HG03442 (cell line): ENCODE measurements around the gene FOLR2.

ENCODE experiments used
- ATAC-seq: cut with Tn5 transposase; IDR thresholded peaks from one replicate; pipeline ENCODE4 v1.9.1; 2021; ENCODE audit warnings: mild to moderate bottlenecking, moderate library complexity; ENCODE audit not compliant: unreplicated experiment

FOLR2 gene

DNA sequence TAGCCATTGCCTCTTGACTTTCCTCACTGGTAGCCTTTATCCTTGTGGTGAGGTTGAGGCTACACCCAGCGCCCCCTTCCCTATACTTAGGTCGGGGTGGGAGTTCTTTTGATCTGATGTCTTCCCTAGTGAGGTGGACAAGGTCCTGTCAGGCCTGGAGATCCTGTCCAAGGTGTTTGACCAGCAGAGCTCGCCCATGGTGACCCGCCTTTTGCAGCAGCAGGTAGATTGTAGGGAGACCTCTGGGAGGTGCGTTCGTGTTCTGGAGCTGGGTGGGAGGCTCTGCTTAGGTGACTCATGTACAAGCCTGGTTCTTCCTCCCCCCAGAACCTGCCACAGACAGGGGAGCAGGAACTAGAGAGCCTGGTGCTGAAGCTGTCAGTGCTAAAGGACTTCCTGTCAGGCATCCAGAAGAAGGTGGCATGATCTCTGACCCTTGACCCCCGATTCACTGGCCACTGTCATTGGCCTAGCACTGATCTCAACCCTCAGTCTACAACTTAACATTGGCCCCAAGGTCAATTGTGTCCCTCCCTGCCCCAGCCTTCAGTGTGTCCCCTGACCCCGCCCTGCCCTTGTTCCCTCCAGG, 12.8 kb downstream of the FOLR2 start:
- ATAC-seq: no peak

DNA sequence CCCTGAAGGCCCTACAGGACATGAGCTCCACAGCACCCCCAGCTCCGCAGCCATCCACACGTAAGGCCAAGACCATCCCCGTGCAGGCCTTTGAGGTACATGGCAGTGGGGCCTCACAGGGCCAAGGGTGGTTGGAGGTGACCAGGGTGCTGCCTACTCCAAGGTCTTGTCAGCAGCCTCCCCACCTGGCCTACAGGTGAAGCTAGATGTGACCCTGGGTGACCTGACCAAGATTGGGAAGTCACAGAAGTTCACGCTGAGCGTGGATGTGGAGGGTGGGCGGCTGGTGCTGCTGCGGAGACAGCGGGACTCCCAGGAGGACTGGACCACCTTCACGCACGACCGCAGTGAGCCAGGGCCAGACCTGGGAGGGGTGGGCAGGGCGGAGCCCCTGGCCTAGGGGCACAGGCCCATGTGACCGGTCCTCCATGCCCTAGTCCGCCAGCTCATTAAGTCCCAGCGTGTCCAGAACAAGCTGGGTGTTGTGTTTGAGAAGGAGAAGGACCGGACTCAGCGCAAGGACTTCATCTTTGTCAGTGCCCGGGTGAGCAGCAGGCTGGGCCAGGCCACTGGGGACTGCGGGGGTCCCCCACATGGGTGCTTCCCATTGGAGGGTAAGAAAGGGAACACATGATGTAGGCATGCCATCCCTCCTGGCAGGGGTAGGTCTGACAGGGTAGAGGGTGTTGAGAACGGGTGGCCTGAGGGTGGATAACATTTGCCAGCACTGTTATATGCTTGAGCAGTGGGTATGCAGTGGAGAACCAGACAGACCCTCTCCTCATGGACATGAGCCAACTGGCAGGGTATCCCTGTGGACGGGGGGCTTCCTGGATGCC, 13.6 kb downstream of the FOLR2 start:
- ATAC-seq: no peak

DNA sequence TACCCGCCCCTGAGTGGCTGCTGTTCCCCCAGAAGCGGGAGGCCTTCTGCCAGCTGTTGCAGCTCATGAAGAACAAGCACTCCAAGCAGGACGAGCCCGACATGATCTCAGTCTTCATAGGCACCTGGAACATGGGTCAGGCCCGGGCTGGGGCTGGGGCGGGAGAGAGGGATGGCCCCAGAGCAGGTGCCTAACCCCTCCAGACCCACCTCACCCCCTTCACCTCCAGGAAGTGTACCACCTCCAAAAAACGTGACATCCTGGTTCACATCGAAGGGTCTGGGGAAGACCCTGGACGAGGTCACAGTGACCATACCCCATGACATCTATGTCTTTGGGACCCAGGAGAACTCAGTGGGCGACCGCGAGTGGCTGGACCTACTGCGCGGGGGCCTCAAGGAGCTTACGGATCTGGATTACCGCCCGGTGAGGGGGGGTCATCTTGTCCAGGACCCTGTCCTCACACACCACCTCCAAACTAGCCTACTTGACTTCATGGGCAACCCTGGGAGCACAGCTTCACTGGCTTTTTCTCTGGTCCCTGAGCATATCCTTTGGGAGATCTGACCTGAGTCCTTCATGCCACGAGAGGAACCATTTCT, 14.3 kb downstream of the FOLR2 start:
- no peak for ATAC-seq

DNA sequence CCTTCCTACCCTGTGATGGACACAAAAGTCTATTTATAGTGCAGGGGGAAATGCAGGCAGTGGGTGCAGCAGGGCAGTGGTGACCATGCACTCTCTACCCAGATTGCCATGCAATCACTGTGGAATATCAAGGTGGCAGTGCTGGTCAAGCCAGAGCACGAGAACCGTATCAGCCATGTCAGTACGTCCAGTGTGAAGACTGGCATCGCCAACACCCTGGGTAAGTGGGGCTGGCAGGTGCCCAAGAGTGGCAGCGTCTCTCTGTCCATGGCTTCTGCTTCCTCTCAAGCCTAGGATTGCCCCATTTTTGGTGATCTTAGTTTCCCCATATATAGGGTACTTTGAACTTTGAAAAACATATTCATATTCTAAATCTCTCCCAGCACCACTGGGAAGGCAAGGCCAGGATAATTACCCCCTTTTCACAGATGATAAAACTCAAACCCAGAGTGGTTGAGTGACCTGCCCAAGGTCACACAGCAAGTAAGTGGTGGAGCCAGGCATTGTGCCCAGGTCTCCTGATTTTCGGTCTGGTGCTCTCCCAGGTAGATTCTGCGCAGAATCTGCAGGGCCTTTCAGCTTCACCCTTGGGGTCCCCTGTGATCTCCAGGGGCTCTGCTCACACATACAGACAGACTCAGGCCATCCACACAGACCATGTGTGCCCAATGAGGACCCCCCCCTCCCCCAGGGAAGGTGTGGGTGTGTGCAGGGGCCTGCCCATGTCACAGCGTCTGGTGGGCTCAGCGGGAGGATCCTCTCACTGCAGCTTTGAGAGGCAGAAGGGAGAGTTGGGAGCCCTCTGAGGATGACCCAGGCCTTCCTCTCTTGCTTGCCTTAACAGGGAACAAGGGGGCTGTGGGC, 15.0 kb downstream of the FOLR2 start:
- ATAC-seq: no peak

DNA sequence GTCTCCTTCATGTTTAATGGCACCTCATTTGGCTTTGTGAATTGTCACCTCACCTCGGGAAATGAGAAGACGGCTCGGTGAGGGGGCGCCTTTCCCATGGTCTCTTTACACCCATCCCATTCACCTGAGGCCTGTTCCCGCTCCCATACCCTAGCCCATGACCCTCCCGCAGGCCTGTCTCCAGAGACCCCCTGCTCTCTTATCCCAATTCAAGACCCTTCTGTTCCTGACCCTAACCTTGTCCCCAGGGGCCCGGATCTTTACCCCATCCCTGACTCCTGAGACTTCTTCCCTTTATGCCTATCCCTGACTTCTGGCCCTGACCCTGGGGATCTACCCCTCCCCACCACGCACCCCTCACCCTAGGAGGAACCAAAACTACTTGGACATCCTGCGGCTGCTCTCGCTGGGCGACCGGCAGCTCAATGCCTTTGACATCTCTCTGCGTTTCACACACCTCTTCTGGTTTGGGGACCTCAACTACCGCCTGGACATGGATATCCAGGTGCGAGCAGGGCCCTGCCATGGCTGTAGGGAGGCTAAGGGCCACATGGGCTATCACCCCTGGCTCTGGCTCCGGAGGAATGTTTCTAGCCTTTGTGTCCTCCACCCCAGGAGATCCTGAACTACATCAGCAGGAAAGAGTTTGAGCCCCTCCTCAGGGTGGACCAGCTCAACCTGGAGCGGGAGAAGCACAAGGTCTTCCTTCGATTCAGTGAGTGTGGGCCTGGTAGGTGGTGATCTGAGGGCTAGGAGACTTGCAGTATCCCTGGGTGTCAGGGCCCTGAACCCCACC, 15.9 kb downstream of the FOLR2 start:
- no peak for ATAC-seq

DNA sequence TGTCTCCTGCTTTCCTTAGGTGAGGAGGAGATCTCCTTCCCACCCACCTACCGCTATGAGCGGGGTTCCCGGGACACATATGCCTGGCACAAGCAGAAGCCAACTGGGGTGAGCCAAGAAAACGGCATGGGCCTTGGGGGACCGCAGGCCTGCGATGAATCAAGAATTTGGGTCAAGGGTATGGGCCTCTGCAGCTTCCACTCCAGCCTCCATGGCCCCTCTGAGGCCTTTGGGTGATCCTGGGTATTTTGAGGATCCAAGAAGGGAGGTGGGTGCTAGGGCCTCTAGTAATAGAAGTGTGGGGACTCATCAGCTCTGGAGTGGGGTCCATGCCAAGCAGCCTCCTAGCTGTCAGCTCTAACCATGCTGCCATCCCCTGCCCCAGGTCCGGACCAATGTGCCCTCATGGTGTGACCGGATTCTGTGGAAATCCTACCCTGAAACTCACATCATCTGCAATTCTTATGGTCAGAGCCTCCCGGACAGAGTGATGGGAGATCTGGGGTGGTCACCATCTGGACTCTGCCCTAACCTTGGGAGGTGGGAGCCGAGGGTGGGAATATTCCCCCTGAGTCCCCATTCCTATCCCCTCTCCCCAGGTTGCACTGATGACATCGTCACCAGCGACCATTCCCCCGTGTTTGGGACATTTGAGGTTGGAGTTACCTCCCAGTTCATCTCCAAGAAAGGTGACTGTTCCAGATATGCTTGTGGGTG, 16.6 kb downstream of the FOLR2 start:
- ATAC-seq: no peak

DNA sequence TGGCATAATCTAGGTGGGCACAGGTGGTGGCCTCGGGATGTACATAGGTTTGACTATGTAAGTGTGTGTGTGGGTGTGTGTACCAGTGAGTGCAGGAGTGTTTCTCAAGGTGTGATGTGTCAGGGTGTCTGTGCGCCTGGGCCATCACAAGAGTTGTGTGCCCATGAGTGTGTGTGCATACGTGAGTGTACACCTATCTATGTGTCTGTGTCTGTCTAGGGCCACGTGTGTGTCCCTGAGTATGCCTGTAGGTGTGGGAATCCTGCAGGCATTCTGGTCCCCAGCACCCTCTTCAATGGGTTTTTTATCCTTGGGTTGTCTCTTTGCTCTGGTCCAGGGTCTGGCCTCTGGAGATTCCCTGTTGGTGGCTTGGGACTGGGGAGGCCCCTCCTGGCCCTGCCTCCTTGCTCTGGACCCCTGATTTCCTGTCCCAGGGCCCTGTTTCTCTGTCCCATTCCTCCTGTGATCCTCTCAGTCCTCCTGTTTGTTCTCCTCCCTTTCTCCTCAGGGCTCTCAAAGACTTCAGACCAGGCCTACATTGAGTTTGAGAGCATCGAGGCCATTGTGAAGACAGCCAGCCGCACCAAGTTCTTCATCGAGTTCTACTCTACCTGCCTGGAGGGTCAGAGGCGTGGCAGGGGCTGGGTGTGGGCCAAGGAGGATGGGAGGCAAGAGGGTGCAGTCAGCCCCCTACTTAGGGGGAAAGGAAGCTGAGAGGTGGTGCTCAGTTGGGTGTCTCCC, 17.3 kb downstream of the FOLR2 start:
- no peak for ATAC-seq

DNA sequence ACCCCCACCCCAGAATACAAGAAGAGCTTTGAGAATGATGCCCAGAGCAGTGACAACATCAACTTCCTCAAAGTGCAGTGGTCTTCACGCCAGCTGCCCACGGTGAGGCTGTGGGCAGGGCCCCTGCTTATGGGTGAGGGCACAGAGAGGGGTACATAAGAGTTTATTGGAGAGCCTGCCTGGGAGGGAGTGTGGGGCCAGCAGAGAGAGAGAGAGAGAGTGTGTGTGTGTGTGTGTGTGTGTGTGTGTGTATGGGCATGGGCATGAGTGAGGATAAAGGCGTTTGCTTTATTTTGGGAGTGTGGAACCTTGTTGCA, 17.9 kb downstream of the FOLR2 start:
- no peak for ATAC-seq

DNA sequence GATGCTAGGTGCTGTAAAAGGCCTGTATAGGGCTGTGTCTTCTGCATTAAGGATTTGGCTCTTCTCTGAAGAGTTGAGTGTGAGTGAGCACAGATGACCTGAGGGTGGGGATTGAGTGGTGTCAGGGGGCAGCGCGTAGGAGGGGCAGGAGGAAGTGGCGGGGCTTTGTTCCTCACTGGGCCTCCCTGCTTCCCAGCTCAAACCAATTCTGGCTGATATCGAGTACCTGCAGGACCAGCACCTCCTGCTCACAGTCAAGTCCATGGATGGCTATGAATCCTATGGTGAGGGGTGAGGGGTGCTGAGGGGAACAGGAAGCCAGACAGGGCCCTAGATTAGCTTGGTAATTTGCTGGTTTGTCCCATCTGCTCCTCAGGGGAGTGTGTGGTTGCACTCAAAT, 18.3 kb downstream of the FOLR2 start:
- no peak for ATAC-seq

DNA sequence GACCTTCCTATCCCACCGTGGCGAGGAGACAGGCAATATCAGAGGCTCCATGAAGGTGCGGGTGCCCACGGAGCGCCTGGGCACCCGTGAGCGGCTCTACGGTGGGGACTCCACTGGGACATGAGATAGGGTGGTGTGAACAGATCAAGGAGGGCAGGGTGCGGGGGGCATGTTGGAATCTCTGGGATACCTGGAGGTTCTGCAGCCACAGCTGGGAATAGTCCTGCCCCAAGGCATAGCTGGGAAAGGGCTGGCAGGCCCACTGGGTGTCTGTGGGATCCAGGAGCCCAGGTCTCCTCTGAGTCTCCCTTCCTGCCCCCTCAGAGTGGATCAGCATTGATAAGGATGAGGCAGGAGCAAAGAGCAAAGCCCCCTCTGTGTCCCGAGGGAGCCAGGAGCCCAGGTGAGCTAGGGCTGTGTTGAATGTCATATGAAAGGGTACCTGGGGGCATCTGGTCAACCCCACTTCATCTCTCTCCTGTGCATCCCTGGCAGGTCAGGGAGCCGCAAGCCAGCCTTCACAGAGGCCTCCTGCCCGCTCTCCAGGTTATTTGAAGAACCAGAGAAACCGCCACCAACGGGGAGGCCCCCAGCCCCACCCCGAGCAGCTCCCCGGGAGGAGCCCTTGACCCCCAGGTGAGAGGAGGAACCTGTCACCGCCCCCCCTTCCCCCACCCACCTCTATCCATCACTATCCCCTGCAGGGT, 18.9 kb downstream of the FOLR2 start:
- ATAC-seq: no peak

DNA sequence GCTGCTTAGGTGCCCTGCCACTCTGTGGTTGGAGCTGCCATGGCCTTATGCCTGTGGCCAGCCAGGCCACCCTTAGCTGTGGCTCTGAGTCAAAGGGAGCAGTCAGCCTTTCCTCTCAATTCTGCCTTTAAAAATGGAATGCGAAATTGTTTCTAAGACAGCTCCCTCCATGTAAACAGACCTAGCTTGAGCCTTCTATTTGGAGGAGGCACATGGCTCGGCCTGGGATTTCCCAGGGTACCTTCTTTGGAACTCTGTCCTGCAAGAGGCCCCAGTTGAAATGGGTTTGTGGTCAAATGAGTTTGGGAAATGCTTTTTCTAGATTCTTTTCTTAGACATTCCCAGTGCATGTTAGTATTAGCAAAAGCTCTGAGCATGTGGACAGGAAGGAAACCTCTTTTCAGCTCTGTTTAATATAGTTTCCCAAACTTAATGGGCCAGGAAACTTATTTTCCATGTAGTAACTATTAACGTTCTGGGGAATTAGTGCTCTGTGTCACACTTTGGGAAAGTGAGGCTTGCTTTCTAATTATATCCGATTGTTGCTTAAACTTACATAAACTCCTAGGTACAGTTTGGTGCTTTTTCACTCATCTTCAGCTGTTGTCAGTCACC, 19.6 kb downstream of the FOLR2 start:
- no peak for ATAC-seq

DNA sequence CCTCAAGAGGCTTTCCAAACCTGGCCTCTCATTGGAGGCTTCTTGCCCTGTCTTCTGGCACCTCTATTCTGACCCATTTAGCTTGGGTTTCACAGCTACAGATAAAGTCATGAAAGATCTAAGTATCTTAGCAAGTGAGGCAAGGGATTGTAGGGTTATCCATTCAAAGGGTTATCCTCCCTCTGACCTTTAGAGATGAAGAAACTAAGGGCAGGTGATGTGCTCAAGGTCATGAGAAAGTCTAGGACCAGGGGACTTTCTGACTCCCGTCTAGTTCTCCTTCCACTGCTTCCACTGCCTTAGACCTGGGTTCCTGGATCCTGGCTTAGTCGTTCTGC, 20.1 kb downstream of the FOLR2 start:
- no peak for ATAC-seq

DNA sequence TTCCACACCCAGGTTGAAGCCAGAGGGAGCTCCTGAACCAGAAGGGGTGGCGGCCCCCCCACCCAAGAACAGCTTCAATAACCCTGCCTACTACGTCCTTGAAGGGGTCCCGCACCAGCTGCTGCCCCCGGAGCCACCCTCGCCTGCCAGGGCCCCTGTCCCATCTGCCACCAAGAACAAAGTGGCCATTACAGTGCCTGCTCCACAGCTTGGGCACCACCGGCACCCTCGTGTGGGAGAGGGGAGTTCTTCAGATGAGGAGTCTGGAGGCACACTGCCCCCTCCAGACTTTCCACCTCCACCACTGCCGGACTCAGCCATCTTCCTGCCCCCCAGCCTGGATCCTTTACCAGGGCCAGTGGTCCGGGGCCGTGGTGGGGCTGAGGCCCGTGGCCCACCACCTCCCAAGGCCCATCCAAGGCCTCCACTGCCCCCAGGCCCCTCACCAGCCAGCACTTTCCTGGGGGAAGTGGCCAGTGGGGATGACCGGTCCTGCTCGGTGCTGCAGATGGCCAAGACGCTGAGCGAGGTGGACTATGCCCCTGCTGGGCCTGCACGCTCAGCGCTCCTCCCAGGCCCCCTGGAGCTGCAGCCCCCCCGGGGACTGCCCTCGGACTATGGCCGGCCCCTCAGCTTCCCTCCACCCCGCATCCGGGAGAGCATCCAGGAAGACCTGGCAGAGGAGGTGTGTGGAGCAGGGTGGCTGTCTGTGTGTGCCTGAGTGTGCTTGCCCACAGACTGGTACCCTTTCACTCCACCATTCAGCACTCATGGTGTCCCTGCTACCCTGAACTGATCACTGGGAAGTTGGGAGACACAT, 20.7 kb downstream of the FOLR2 start:
- no peak for ATAC-seq

DNA sequence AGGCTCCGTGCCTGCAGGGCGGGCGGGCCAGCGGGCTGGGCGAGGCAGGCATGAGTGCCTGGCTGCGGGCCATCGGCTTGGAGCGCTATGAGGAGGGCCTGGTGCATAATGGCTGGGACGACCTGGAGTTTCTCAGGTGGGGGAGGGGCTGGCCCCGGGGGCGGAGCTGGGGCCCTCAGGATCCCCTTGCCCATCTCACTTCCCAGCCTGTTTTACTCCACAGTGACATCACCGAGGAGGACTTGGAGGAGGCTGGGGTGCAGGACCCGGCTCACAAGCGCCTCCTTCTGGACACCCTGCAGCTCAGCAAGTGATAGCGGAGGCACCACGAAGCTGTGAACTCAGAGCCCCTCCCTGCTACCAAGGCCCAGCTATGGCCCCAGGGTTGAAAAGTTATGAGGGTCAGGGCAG, 21.5 kb downstream of the FOLR2 start:
- ATAC-seq: no peak

DNA sequence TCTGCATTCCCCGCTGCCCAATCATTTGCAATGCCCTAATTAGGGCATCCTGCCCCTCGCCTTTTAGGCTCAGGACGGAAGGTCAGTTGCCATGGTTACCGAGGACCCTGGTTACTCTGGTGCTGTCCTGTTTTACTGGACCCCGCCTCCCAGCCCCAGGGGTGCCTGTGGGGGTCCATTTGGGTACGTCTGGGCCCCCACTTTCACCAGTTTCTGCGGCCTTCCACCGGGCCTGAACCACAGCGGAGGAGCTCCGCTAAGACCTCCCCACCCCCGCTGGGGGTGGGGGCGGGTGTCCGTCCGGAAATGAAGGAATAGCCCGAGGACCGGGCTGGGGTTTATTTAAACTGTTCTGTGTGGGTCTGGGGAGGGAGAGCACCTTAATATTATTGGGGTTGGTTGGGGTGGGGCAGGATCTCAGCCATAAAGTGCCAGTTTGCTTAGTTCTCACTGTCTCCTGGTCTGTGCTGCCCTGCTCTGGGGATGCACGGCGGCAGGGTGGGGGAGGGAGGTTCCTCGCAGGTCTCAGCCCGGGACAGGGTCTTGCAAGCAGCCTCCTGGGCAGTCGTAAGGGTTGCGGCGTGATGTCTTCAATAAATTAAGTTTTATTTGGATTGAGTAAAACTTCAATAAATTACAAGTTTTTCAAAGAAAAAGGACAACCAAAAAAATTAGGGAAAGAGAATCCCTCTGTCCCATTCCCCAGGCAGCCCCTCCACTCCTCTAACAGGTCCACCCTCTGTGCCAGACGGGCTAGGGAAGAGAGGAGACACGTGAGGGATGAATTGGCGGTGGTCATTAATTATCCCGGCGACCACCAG, 22.1 kb downstream of the FOLR2 start:
- no peak for ATAC-seq

DNA sequence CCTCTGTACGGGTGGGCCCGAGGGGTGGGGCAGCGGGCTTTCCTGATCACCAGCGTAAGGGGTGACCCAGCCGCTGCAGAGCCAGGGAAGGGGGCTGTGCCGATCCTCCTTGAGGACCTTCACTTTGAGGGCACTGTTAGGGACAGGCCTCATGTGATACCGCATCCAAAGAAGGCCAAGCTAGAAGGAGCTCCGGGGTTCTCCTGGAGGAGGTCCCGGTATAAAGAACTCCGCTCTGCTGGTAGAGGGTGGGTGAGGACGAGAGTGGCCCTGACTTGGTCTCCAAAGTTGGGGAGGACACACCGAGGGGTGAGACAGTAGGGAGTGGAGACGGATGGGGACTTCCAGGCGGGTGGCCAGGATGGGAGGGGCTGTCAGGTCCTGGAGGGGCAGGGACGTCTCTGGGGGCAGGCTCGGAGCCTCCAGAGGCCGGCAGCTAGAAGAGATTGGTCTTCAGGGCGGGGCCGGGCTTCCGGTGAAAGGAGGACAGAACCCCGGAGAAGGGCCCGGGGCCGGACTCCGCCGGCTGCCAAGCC, 22.8 kb downstream of the FOLR2 start:
- ATAC-seq: no peak
